ENCODE measurements around the gene GOSR1.
A peak's percentile ranks its signal among the peaks of the same experiment; 100 is the strongest.
"Not testable (repeated sequence)": the region's sequence is repeated elsewhere in the genome, so short reads cannot be mapped to it uniquely, and the experiment has no call there.

GOSR1 gene

GRCh38 chr17:30458371-30458770 is 18.8 kb upstream of the GOSR1 start:
- H3K4me1 ChIP-seq (ENCODE audit: low read length): no peaks in the 10 kb centered on the region
- H3K9ac ChIP-seq (ENCODE audit: low read length): no peak overlapping the region
- H3K27me3 ChIP-seq (replicated peaks; ENCODE audit: insufficient read depth, low read length): no peaks in the 10 kb centered on the region
- H3K36me3 ChIP-seq (replicated peaks; ENCODE audit: insufficient read depth, low read length): 0 out of 2 replicates have a peak, but pooled peaks cover 6% of the 10 kb centered on the region
- no peaks in the 10 kb centered on the region for H3K9me2 ChIP-seq (replicated peaks; ENCODE audit: insufficient read depth, low read length)
- H3K9me3 ChIP-seq (replicated peaks; ENCODE audit: insufficient read depth, low read length): no peaks in the 10 kb centered on the region
- H3K4me2 ChIP-seq (ENCODE audit: low read depth, low read length): no peak overlapping the region
- no peak overlapping the region for H3K4me3 ChIP-seq (ENCODE audit: low read length)
- H3K79me2 ChIP-seq (ENCODE audit: low read length): no peaks in the 10 kb centered on the region
- H4K20me1 ChIP-seq (ENCODE audit: insufficient read depth, low read length): no peaks in the 10 kb centered on the region
- no peak for TF ChIP-seq EZH2 (optimal IDR thresholded peaks at IDR 0.05; ENCODE audit: low read depth, low read length)
- no peak for TF ChIP-seq EZH2phosphoT487 (IDR thresholded peaks at IDR 0.05; ENCODE audit: low read length)
- no peak for TF ChIP-seq CTCF (IDR thresholded peaks at IDR 0.05; ENCODE audit: low read length)
- no peak overlapping the region for H2AFZ ChIP-seq (ENCODE audit: low read length)
- no peaks in the 10 kb centered on the region for H3F3A ChIP-seq (ENCODE audit: insufficient read depth, low read length)
- H3K27ac ChIP-seq (ENCODE audit: low read length): no peak overlapping the region
- no peak for DNase-seq

GRCh38 chr17:30458797-30459413 is 18.3 kb upstream of the GOSR1 start:
- not testable (repeated sequence) for H4K20me1 ChIP-seq (ENCODE audit: insufficient read depth, low read length); H3K79me2 ChIP-seq (ENCODE audit: low read length); H3K27ac ChIP-seq (ENCODE audit: low read length); H3K4me3 ChIP-seq (ENCODE audit: low read length); H3K4me1 ChIP-seq (ENCODE audit: low read length); H3K27me3 ChIP-seq (replicated peaks; ENCODE audit: insufficient read depth, low read length); H3K36me3 ChIP-seq (replicated peaks; ENCODE audit: insufficient read depth, low read length); H2AFZ ChIP-seq (ENCODE audit: low read length); H3K9me3 ChIP-seq (replicated peaks; ENCODE audit: insufficient read depth, low read length); H3K9ac ChIP-seq (ENCODE audit: low read length); DNase-seq; H3K4me2 ChIP-seq (ENCODE audit: low read depth, low read length); H3K9me2 ChIP-seq (replicated peaks; ENCODE audit: insufficient read depth, low read length); H3F3A ChIP-seq (ENCODE audit: insufficient read depth, low read length)

- no peaks in the 10 kb centered on the region for H4K20me1 ChIP-seq (ENCODE audit: insufficient read depth, low read length)
- no peak overlapping the region for H3K4me2 ChIP-seq (ENCODE audit: low read depth, low read length)
- 0 out of 2 replicates have a peak, but pooled peaks cover 3% of the 10 kb centered on the region for H3F3A ChIP-seq (ENCODE audit: insufficient read depth, low read length)
- H3K27me3 ChIP-seq (replicated peaks; ENCODE audit: insufficient read depth, low read length): no peaks in the 10 kb centered on the region
- H3K9me3 ChIP-seq (replicated peaks; ENCODE audit: insufficient read depth, low read length): no peaks in the 10 kb centered on the region
- DNase-seq: no peak
- no peaks in the 10 kb centered on the region for H3K9me2 ChIP-seq (replicated peaks; ENCODE audit: insufficient read depth, low read length)
- H3K4me3 ChIP-seq (ENCODE audit: low read length): no peak overlapping the region
- H3K27ac ChIP-seq (ENCODE audit: low read length): no peak overlapping the region
- H2AFZ ChIP-seq (ENCODE audit: low read length): no peak overlapping the region
- TF ChIP-seq EZH2 (optimal IDR thresholded peaks at IDR 0.05; ENCODE audit: low read depth, low read length) (no peak), CTCF (IDR thresholded peaks at IDR 0.05; ENCODE audit: low read length) (no peak), EZH2phosphoT487 (IDR thresholded peaks at IDR 0.05; ENCODE audit: low read length) (no peak)
- no peaks in the 10 kb centered on the region for H3K4me1 ChIP-seq (ENCODE audit: low read length)
- no peak overlapping the region for H3K9ac ChIP-seq (ENCODE audit: low read length)
- no peaks in the 10 kb centered on the region for H3K79me2 ChIP-seq (ENCODE audit: low read length)
- H3K36me3 ChIP-seq (replicated peaks; ENCODE audit: insufficient read depth, low read length): no peaks in the 10 kb centered on the region
Measured at GRCh38 chr17:30468465-30468864, 8.7 kb upstream of the GOSR1 start.

GRCh38 chr17:30472238-30472890 is 4.8 kb upstream of the GOSR1 start:
- Histone ChIP-seq H3K4me3 (ENCODE audit: low read length) (peak overlapping the region; percentile 35), H2AFZ (ENCODE audit: low read length) (peak overlapping the region; percentile 63; the same call in 1 of the 2 replicates), H3K9me2 (replicated peaks; ENCODE audit: insufficient read depth, low read length) (no peaks in the 10 kb centered on the region), H3K36me3 (replicated peaks; ENCODE audit: insufficient read depth, low read length) (no peaks in the 10 kb centered on the region), H3K4me1 (ENCODE audit: low read length) (peaks cover 8% of the 10 kb centered on the region; the same call in 1 of the 2 replicates), H3F3A (ENCODE audit: insufficient read depth, low read length) (0 out of 2 replicates have a peak, but pooled peaks cover 7% of the 10 kb centered on the region), H3K27me3 (replicated peaks; ENCODE audit: insufficient read depth, low read length) (no peaks in the 10 kb centered on the region), H3K27ac (ENCODE audit: low read length) (no peak overlapping the region), H3K79me2 (ENCODE audit: low read length) (peaks cover 2% of the 10 kb centered on the region), H3K9ac (ENCODE audit: low read length) (peak overlapping the region; percentile 19; the same call in 1 of the 2 replicates), H3K9me3 (replicated peaks; ENCODE audit: insufficient read depth, low read length) (no peaks in the 10 kb centered on the region), H4K20me1 (ENCODE audit: insufficient read depth, low read length) (no peaks in the 10 kb centered on the region), H3K4me2 (ENCODE audit: low read depth, low read length) (peak overlapping the region; percentile 64)
- no peak for DNase-seq
- no peak for TF ChIP-seq CTCF (IDR thresholded peaks at IDR 0.05; ENCODE audit: low read length)
- TF ChIP-seq EZH2phosphoT487 (IDR thresholded peaks at IDR 0.05; ENCODE audit: low read length): no peak
- TF ChIP-seq EZH2 (optimal IDR thresholded peaks at IDR 0.05; ENCODE audit: low read depth, low read length): no peak
